Aorta (tissue), 5 donors: ENCODE results near the gene HOMER2. TPM values are rescaled to one million over a fixed set of nuclear protein-coding genes. Genes with fewer than 3 reads are reported as not detected.
"Not testable (repeated sequence)": the region's sequence is repeated elsewhere in the genome, so short reads cannot be mapped to it uniquely, and the experiment has no call there.

Source experiments
- ATAC-seq: fragments of 200-7000 bp; cut with Tn5 transposase; one replicate; pipeline ENCODE4 v1.9.1; 2022; ENCODE audit warnings: moderate library complexity; ENCODE audit not compliant: low FRiP score
- DNase-seq, 2 donors: peaks; one replicate each; pipeline ENCODE4 v3.0.0-alpha.2; 2020
- H3K27ac ChIP-seq, 2 donors: one replicate each; pipeline ENCODE4 v1.5.1; 2013; ENCODE audit warnings: low read length in 2 of 2, mild to moderate bottlenecking in 2 of 2, moderate library complexity in 2 of 2, control low read depth in 1 of 2, inconsistent platforms in 1 of 2, low read depth in 1 of 2
- H3K27me3 ChIP-seq, 2 donors: one replicate each; pipeline ENCODE4 v1.6.1; 2013; ENCODE audit warnings: control low read depth in 1 of 2, low read length in 1 of 2, mild to moderate bottlenecking in 1 of 2, moderate library complexity in 1 of 2; ENCODE audit not compliant: insufficient read depth in 2 of 2, control insufficient read depth in 1 of 2
- H3K36me3 ChIP-seq, 2 donors: one replicate each; pipeline ENCODE4 v1.6.1; 2013; ENCODE audit warnings: control low read depth in 1 of 2, low read length in 1 of 2, mild to moderate bottlenecking in 1 of 2; ENCODE audit not compliant: insufficient read depth in 2 of 2, control insufficient read depth in 1 of 2
- H3K4me1 ChIP-seq, 2 donors: one replicate each; pipeline ENCODE4 v1.6.1; 2013; ENCODE audit warnings: low read length in 2 of 2, control low read depth in 1 of 2, mild to moderate bottlenecking in 1 of 2, moderate library complexity in 1 of 2; ENCODE audit not compliant: insufficient read depth in 2 of 2, control insufficient read depth in 1 of 2
- H3K4me3 ChIP-seq, 2 donors: one replicate each; pipeline ENCODE4 v1.5.1; 2013; ENCODE audit warnings: low read length in 2 of 2, control low read depth in 1 of 2, mild to moderate bottlenecking in 1 of 2
- H3K9me3 ChIP-seq: one replicate; pipeline ENCODE4 v1.6.1; 2013; ENCODE audit warnings: mild to moderate bottlenecking, low read length; ENCODE audit not compliant: control insufficient read depth
- WGBS, 2 donors: extraction: QIAGEN DNeasy Blood & Tissue Kit; methylation state at CpG; one replicate each; pipeline ENCODE4 v1.1.7; 2013; 5-methylcytosine and 5-hydroxymethylcytosine counted together
- intact Hi-C, 2 donors: fragments of 100-400 bp; cut with DNase I; formaldehyde crosslinking; loops; one replicate each; pipeline versions ENCODE4 v1.14.2 to v1.15.0; 2022
- polyA plus RNA-seq, 2 donors: library from polyadenylated mRNA; stranded (reverse); fragments of 200-250 nt; gene quantifications; one replicate each; pipeline ENCODE4 v1.2.3, GENCODE V29; 2013
- total RNA-seq, 2 donors: library from RNA; stranded (reverse); fragmentation: NEBNext Ultra II Directional; extraction: Animal tissue kit (Norgen Biotek cat#: 25700); gene quantifications; one replicate each; pipeline ENCODE4 v1.2.1, GENCODE V29; 2021
- donor health status: healthy with polysubstance abuse.
- donor health status: Bipolar disorder and iron deficiency.
- donor health status: DM: no; HTN: no; CAD: no.
- donor health status: DM: no; HTN: no; CAD: no.
- donor health status: DM: yes; HTN: yes; CAD: no.

The HOMER2 gene
- total and polyA plus RNA-seq, 4 donors: 0.50 to 7.1 (median 2.3) TPM

DNA sequence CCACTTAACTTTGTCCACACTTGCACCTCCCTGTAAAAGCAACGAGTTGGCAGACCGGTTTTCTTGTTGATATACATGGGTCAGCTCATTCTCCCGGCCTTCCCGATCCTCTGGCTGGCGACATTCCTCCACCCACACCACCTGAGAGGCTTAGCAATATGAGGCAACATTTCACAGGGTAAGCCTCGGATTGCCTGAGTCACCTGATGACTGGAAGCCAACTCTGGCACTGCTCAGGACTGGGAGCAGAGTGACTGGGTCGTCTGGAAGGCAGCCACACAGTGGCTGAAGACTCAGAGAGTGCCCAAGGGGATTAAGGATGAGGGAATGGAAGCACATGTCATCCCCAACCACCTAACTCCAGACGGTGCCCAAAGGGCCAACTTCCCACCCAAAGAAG, 9.8 kb downstream of the HOMER2 start:
- intact Hi-C loops: no loop called here
- Histone ChIP-seq H3K4me1 (no peaks in the 10 kb centered on the region), H3K27ac (no peak overlapping the region), H3K4me3 (no peak overlapping the region), H3K36me3 (no peaks in the 10 kb centered on the region), H3K27me3 (no peaks in the 10 kb centered on the region), H3K9me3 (no peaks in the 10 kb centered on the region)
- WGBS, 2 donors: 72 to 77% methylated on average over 8 of the region's 8 CpGs
- DNase-seq: no peak
- ATAC-seq: no peak

DNA sequence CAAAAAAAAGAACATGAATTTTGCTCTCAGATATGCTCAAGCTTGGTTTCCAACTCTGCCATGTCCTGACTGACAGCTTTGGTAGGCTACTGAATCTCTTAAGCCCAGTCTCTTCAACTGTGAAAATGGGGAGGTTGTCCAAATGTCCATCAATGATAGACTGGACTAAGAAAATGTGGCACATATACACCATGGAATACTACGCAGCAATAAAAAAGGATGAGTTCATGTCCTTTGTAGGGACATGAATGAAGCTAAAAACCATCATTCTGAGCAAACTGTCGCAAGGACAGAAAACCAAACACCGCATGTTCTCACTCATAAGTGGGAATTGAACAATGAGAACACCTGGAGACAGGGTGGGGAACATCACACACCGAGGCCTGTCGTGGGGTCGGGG, 12.8 kb downstream of the HOMER2 start:
- H3K27me3 ChIP-seq, ATAC-seq, H3K4me1 ChIP-seq, H3K4me3 ChIP-seq, DNase-seq, H3K36me3 ChIP-seq, H3K27ac ChIP-seq, H3K9me3 ChIP-seq, intact Hi-C loops: not testable (repeated sequence)
- 92 to 96% methylated on average over 6 of the region's 6 CpGs for WGBS, 2 donors

DNA sequence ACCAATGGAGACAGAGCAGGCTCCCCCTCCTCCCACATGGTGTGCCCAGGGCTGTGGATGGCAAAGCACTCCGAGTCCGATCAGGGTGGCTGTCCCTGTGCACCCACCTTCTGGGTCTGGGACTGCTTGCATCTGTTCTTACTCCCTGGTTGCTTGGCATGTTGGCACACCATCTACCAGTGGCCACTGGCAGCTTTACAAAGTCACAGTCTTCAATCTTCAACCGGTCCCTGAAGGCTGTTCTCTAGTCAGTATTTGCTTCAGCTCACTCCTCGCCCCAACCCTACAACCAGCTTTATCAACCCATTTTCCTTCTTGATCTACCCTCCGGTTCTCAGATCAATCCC, 14.8 kb downstream of the HOMER2 start:
- Histone ChIP-seq H3K4me1 (no peaks in the 10 kb centered on the region), H3K27me3 (no peaks in the 10 kb centered on the region), H3K36me3 (no peaks in the 10 kb centered on the region), H3K27ac (no peak overlapping the region), H3K9me3 (no peaks in the 10 kb centered on the region), H3K4me3 (no peak overlapping the region)
- ATAC-seq: no peak
- 80 to 82% methylated on average over 5 of the region's 5 CpGs for WGBS, 2 donors
- intact Hi-C loops: no loop called here
- DNase-seq: no peak

GRCh38 chr15:82936966-82937711, 15.4 kb downstream of the HOMER2 start:
- H3K4me1 ChIP-seq: no peaks in the 10 kb centered on the region
- intact Hi-C loops: no loop called here
- no peak for DNase-seq
- H3K36me3 ChIP-seq: no peaks in the 10 kb centered on the region
- H3K4me3 ChIP-seq: no peak overlapping the region
- H3K27me3 ChIP-seq: no peaks in the 10 kb centered on the region
- H3K9me3 ChIP-seq: no peaks in the 10 kb centered on the region
- H3K27ac ChIP-seq: no peak overlapping the region
- ATAC-seq: no peak
- 69 to 71% methylated on average over 4 of the region's 4 CpGs for WGBS, 2 donors

DNA sequence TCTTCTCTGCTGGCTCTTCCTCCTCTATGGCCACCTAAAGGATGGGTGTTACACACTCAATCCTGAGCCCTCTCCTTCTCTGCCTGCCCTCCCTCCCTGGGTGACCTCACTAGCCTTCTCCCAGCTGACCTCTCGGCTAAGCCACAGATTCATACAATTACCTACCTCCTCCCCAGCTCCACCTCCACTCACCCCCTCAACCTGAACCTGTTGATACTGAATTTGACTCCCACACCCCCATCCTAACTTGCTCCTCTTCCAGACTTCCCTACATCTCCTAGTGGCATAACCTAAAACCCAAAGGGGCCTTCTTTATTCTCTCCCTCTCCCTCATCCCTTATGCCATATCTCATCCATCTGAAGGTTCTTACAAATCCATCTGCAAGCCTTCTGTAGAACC, 17.1 kb downstream of the HOMER2 start:
- ATAC-seq: no peak

DNA sequence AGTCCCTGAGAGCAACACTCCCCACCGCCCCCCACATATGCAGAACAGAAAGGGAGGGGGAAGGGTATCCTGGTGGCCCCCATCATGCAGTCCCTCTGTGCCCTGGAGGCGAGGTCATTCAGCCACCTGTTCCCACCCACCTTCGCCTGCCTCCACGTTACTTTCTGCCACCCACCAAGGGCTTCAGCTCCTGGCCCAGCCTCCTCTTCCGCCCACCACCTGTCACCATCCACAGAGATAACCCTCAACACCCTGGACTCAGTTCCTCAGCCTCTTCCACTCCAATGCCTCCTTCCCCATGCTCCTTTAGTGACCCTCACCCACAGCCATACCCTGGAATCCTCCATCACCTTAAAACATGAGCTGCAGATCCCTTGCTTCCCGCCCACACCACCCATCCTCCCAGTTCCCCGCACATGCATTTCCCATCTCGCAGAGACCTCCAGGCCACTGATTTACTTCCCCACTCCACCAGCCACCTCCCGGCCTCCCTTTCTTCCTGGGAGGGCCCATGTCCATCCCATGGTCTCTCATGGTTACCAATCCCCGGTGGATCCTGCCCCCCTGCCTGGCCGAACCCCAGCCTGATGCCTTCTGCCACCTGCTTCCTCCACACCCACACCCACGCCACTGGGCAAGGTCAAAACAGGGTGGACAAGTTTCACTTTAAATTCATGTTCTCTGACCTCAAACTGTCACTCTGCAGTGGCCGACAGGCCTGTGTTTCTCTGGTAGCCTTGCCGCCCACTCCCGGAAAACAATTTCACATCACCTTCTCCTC, 18.2 kb downstream of the HOMER2 start:
- no peak for ATAC-seq
- Histone ChIP-seq H3K9me3 (no peaks in the 10 kb centered on the region), H3K27me3 (no peaks in the 10 kb centered on the region), H3K36me3 (no peaks in the 10 kb centered on the region), H3K27ac (no peak overlapping the region), H3K4me1 (no peaks in the 10 kb centered on the region), H3K4me3 (no peak overlapping the region)
- WGBS, 2 donors: 84 to 85% methylated on average over 15 of the region's 15 CpGs
- peak in 1 of 2 donors; percentile 65 for DNase-seq
- intact Hi-C loops: no loop called here

More for the DNA sequence above, 17.1 kb downstream of the HOMER2 start:
- Histone ChIP-seq H3K27ac (no peak overlapping the region), H3K36me3 (no peaks in the 10 kb centered on the region), H3K27me3 (no peaks in the 10 kb centered on the region), H3K9me3 (no peaks in the 10 kb centered on the region), H3K4me3 (no peak overlapping the region), H3K4me1 (no peaks in the 10 kb centered on the region)
- intact Hi-C loops: no loop called here
- WGBS, 2 donors: 79 to 84% methylated on average over 1 of the region's 1 CpG
- peak in 1 of 2 donors; percentile 9 for DNase-seq

DNA sequence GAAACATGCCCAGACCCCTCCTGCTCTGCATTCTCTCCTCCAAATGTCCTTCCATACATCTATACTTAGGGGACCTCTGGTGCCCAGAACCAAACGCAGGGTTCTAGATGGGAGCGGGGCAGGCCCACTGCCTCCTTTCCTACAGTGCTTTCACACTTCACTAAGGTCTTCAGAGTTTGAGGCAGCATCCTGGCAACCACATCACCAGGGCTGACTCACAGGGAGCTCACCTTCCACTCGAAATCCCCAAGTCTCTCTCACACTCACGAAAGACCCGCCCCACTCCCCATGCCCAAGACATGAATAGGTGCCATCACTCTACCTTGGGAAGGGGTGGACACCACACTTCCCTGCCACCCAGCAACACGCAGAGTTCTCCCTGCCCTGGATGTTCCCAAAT, 18.9 kb downstream of the HOMER2 start:
- ATAC-seq: no peak
- 87% methylated on average over 6 of the region's 6 CpGs for WGBS, 2 donors
- Histone ChIP-seq H3K4me1 (no peaks in the 10 kb centered on the region), H3K27ac (no peak overlapping the region), H3K4me3 (no peak overlapping the region), H3K27me3 (no peaks in the 10 kb centered on the region), H3K9me3 (no peaks in the 10 kb centered on the region), H3K36me3 (no peaks in the 10 kb centered on the region)
- intact Hi-C loops: no loop called here
- DNase-seq: no peak

DNA sequence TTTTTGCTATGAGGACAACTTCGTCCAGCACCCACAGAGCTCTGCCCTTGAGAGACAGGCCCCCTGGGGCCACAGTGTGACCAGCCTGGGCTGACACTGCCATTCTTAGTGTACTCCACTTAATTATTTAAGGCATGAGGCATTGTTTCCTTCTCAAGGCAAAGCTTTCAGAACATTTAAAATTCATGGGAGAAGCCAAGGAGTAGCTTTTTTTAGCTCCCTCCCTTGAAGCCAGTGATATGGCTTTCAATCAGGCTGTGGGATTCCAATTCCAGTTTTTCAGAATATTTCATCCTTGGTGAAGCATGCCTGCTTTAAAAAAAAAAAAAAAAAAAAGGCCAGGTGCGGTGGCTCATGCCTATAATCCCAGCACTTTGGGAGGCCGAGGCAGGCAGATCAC, 21.3 kb downstream of the HOMER2 start:
- intact Hi-C loops: no loop called here
- H3K27me3 ChIP-seq: no peaks in the 10 kb centered on the region
- WGBS, 2 donors: 55 to 65% methylated on average over 2 to 3 of the region's 3 CpGs

DNA sequence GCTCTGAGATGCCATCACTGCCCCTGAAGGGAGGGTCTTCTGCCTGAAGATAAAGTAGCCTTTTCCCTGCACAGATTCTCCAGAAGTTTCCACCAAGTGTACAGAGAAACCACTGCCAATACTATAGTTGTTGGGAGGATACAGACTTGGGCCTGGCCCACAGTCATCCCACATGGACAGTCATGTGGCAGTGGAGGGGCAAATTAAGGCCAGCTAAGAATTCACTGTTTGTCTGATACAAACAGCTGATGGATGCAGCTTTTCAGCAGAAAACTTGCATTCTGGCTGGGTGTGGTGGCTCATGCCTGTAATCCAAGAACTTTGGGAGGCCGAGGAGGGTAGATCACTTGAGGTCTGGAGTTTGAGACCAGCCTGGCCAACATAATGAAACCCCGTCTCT, 22.1 kb downstream of the HOMER2 start:
- DNase-seq: no peak
- intact Hi-C loops: no loop called here
- no peak for ATAC-seq
- WGBS, 2 donors: 88 to 91% methylated on average over 2 of the region's 2 CpGs
- H3K27ac ChIP-seq: no peak overlapping the region
- no peaks in the 10 kb centered on the region for H3K36me3 ChIP-seq
- no peaks in the 10 kb centered on the region for H3K9me3 ChIP-seq
- H3K27me3 ChIP-seq: no peaks in the 10 kb centered on the region
- H3K4me3 ChIP-seq: no peak overlapping the region
- no peaks in the 10 kb centered on the region for H3K4me1 ChIP-seq

More for the DNA sequence above, 21.3 kb downstream of the HOMER2 start:
- no peak for DNase-seq
- Histone ChIP-seq H3K9me3 (no peaks in the 10 kb centered on the region), H3K4me1 (no peaks in the 10 kb centered on the region), H3K4me3 (no peak overlapping the region), H3K27ac (no peak overlapping the region), H3K36me3 (no peaks in the 10 kb centered on the region)
- no peak for ATAC-seq
